COLO829 (cell line): ENCODE data around the gene DNAJC11.
"Not testable (repeated sequence)": the region's sequence is repeated elsewhere in the genome, so short reads cannot be mapped to it uniquely, and the experiment has no call there.

Experiments
- DNase-seq: peaks from one replicate; pipeline ENCODE4 v3.0.0; 2012; ENCODE audit warnings: low spot score

Gene DNAJC11

GRCh38 chr1:6648556-6648955 is 53.1 kb downstream of the DNAJC11 start:
- DNase-seq, result no peak

DNA sequence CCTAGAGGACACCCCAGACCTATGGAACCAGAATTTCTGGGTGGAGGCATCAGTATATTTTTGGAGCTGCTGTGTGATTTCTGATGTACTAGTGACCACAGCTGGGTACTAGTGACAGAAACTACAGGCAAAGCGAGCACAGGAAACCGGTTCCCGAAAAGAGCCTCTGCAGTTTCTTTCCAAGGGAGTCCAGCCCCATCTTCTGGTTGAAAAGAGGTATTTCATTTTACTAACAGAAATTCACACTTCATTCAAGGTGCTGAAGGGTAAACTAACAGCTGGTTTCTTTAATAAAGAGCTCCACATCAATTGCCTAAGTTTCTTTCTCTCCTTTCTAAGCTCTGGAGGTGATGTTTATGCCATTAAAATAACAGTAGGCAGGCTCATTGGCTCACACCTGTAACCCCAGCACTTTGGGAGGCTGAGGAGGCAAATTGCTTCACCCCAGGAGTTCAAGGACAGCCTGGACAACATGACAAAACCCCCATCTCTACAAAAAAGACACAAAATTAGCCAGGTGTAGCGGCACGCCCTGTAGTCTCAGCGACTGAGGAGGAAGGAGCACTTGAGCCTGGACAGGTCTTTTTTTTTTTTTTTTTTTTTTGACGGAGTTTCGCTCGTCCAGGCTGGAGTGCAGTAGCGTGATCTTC is 55.0 kb downstream of the DNAJC11 start:
- peak; percentile 50 for DNase-seq

- no peak for DNase-seq
Measured at GRCh38 chr1:6645018-6645417, 56.6 kb downstream of the DNAJC11 start.

DNA sequence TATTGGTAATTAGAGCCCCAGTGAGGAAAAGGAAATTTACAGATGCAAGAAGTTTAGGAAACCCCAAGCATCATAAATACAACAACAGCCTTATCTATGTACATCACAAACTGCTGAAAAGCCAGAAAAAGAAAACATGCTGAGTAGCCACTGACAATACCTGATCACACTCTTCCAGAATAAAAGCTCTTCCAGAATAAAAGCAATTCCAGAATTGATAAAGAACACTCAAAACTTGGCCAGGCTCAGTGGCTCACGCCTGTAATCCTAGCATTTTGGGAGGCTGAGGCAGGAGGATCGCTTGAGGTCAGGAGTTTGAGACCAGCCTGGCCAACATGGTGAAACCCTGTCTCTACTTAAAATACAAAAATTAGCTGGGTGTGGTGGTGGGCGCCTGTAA is 60.7 kb downstream of the DNAJC11 start:
- not testable (repeated sequence) for DNase-seq

- DNase-seq, result no peak
Measured at GRCh38 chr1:6638226-6638625, 63.4 kb downstream of the DNAJC11 start.

- no peak for DNase-seq
Measured at GRCh38 chr1:6637770-6638169, 63.8 kb downstream of the DNAJC11 start.

- DNase-seq, result not testable (repeated sequence)
Measured at GRCh38 chr1:6636778-6637177, 64.8 kb downstream of the DNAJC11 start.

DNA sequence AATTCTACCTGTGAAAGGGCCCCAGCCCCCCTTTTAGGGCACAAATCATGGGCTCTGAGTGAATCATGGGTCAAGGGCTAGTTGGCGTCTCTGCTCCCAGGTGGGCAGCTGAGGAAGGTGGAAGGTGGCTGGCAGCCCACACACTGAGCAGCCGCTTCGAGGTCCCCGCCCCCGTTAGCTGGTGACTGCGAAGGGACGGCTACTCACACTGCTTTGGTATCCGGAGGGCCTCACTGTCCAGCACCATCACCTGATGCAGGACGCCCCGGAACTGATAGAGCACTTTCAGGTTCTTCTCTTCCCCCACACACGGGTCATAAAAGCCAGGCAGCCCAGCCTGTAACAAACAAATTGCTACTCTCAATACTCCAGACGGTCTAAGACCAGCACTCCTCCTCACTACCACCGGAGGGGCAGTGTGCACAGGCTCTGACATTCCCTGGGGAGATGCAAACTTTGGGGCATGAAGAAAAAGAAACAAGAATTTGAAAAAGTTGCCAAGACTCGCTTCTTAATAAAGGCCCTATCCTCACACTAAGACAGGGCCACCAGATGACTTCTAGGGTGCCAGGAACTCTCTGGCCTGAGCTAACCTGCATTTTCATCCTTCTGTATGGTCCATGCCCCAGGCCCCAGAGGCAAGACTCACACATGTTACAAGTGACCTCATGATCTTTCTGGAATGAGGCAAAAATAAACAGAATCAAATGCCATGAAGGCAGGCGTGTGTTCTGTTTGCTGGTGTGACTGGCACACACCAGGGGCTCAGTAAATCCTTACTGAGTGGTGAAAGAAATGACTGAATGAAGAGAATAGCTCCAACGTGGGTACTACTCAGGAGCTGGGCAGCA is 65.5 kb downstream of the DNAJC11 start:
- no peak for DNase-seq

DNA sequence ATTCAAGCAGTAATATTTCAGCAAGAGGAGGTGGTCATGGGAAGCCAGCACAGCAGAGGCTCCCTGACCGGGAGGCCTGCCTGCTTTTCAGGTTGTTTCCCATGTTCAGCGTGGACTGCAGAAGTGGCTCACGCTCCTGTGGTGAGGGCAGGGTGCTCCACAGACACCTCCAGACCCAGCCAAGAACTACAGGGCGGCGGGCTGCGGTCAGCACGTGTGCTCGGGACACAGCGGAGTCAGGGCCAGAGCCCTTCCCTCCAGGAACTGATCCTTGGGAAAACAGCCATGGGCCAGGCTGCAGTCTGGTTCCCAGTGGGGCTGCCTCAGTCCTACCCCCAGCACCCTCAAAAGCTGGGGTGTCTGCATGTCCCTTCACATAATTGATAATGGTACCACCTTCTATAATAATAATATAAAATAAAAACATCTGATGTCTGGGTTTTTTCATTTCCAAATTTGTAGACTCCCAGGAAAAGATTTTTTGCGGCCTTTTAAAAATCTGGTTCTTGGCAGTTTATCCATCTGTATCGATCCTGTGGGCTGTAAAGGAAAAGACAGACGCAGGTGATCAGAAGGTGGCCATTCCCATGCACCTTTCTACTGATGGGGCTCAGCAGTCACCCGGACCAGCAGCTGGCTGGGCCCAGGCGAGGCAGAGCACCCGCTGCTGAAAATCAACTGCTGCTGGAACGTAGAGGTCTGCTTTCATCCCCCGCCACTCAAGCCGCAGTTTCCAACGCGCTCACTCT is 66.3 kb downstream of the DNAJC11 start:
- no peak for DNase-seq

- DNase-seq, result no peak
Measured at GRCh38 chr1:6634371-6635052, 67.1 kb downstream of the DNAJC11 start.

DNA sequence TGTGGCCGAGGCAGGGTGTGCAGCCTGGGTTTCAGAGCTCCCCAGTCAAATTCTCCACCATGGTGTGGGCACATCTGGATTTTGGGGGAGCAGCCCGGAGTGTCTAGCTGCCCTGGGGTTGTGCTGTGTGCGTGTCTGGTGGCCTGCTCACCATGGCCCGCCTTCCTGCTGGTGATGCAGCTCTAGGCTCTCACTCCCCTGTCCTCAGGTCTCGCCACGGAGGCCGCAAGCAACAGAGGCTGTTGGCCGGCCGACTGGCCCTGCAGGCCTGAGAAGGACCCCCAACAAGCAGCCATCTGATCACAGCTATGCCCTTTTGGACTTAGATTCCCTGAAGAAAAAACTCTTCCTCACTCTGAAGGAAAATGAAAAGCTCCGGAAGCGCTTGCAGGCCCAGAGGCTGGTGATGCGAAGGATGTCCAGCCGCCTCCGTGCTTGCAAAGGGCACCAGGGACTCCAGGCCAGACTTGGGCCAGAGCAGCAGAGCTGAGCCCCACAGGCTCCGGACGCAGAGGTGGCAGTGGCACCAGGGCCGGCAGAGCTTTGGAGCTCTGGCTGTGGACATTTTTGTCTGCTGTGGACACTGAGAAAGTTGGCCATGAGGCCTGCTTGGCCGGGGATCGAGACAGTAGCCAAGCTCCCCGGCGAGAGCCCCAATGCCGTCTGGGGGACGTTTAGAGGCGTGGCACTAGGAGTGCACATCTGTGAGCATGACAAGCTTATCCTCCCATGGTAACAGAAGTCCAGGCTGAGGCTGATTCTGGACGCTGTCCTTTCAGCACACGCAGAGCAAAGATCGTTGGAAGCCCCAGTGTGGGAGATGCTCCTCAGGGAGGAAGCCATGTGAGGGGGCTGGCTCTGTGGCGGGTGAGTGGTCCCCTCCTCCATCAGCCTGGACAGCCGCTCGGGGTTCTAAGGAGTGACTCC is 68.8 kb downstream of the DNAJC11 start:
- DNase-seq, result no peak

DNA sequence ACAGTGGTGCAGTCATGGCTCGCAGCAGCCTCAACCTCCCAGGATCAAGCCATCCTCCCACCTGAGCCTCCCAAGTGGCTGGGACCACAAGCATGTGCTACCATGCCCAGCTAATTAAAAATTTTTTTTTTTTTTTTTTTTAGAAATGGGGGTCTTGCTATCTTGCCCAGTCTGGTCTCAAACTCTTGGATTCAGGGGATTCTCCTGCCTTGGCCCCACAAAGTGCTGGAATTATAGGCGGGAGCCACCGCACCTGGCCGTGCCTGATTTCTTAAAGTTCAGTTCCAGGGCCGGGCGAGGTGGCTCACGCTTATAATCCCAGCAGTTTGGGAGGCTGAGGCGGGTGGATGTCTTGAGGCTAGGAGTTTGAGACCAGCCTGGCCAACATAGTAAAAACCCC is 70.6 kb downstream of the DNAJC11 start:
- no peak for DNase-seq

DNA sequence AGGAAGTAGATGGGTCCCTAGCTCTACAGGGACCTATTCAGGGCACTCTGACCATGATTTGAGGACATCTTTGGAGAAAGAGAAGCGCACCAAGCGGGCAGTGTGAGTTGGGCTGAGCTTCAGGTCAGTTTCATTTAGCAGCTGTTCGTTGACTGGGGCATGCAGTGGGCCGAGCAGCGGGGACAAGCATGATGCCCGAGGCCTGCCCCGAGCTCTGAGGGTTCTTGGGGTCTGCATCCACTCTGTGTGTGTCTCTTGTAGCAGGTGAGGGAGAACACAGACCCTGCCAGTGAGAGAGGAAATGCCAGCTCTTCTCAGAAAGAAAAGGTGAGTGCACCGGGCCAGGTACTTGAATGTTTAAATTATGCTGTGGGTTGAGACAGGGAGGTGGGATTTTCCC is 71.6 kb downstream of the DNAJC11 start:
- no peak for DNase-seq

DNA sequence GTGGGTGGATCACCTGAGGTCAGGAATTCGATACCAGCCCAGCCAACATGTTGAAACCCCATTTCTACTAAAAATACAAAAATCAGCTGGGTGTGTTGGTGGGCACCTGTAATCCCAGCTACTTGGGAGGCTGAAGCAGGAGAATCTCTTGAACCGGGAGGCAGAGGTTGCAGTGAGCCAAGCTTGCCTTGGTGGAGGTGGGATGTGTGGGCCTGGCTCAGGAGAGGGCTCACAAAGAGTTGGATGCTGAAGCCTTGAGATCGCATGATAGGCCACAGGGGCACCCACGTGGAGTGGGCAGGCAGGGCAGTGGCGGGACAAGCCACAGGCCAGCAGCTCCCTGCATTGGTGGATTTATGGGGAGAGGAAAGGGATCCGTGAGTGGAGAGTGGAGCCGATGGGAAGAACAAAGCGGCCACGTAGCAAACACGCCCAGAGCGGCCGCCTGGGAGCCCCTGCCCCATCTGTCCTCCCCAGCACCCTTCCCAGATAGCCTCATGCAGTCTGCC is 72.6 kb downstream of the DNAJC11 start:
- DNase-seq, result no peak

DNA sequence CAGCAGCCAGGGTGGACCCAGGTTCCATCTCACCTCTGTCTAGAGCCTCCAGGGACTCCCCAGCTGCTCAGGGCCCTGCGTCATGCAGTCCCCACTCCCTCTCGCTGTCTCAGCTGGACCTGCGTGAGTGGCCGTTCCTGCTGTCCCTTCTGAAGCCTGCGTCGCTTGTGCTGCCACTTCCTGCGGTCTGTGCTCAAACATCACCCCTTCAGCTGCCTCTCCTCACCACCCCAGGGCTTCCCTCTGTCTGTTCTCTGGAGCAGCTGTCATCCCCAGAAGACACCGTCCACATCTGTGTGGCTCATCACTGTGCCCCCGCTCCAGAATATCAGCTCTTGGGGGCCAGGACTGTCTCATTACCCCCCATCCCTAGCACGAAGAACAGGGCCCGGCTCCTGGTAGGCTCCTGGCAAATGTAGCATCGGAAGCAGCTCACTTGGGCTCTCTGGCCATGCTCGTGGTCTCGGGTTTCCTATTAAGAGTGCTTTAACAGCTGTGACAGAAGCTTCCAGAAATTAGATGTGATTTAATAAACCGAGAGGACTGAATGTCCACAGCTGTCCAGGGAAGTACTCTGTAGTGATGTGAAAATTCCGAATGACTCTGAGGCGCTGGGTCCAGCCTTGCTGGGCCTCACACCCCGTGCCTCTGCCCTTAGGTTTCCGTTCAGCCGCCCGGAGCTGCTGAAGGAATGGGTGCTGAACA is 73.6 kb downstream of the DNAJC11 start:
- no peak for DNase-seq

DNA sequence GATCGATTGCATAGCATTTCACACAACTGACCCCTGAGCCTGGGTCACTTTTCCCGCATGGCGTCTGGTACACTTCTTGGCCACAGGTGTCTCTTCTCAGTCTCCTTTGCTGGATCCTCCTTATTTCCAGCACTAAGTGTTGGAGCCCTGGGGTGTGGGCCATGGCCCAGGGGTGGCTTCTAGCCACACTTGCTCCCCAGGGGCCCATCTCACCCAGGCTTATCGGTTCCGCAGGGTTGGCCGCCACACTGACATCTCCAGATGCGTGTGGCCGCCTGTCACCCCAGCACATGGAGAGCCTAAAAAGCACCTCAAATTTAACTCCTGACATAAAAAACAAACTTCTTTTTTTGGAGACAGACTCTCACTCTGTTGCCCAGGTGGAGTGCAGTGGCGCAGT is 74.6 kb downstream of the DNAJC11 start:
- no peak for DNase-seq

GRCh38 chr1:6625584-6626149 is 75.9 kb downstream of the DNAJC11 start:
- DNase-seq, result no peak

- DNase-seq, result peak; percentile 65
Measured at GRCh38 chr1:6624710-6625583, 76.7 kb downstream of the DNAJC11 start, which contains the start of gene THAP3. TSS of gene THAP3 (plus strand) at chr1:6624868. CDS start at chr1:6625219, 351 bp downstream.
